Measurements from ENCODE around the gene SLC23A1.
"Not testable (repeated sequence)": the region's sequence is repeated elsewhere in the genome, so short reads cannot be mapped to it uniquely, and the experiment has no call there.

The SLC23A1 gene

DNA sequence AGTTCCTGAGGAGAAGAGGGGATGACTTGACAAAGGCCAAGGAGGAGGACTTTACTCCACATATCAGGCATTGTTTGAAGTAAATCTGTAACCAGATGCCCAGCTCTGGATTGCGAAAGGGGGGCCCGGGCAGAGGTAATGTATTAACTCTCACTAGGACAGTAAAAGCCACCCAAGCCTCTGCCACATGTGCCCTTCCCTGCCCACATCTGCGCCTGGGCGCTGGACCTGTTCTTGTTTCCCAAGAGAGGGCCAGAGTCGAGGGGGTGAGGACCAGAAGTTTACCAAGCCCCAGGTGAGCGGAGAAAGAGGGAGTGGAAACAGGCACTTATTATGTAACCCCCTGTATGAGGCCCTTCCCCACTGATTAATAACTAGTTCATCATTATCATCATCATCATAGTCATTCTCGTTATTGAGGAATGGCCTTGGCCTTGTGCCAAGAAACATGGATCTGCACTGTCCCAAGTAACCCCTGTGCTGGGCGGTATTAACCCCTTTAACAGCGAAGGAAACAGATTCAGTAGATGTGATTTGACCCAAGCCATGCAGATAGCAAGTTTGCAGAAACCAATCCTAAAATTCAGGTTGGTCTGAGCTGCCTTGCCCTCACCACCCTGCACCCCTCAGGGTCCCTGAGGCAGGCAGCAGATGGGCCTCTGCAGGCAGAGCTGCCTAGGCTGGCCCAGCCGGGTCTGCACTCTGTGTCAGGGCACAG, at the start of gene SLC23A1:
Gene SLC23A1 (minus strand): TSS at position 23 of the 718 bp plus-strand sequence. CDS start 44 bp downstream, outside the sequence.
- DNase-seq, result no peak

- no peak for DNase-seq
Observed at GRCh38 chr5:139431706-139432105, 48.6 kb upstream of the SLC23A1 start.

GRCh38 chr5:139430015-139430414, 46.9 kb upstream of the SLC23A1 start:
- DNase-seq, result no peak

DNA sequence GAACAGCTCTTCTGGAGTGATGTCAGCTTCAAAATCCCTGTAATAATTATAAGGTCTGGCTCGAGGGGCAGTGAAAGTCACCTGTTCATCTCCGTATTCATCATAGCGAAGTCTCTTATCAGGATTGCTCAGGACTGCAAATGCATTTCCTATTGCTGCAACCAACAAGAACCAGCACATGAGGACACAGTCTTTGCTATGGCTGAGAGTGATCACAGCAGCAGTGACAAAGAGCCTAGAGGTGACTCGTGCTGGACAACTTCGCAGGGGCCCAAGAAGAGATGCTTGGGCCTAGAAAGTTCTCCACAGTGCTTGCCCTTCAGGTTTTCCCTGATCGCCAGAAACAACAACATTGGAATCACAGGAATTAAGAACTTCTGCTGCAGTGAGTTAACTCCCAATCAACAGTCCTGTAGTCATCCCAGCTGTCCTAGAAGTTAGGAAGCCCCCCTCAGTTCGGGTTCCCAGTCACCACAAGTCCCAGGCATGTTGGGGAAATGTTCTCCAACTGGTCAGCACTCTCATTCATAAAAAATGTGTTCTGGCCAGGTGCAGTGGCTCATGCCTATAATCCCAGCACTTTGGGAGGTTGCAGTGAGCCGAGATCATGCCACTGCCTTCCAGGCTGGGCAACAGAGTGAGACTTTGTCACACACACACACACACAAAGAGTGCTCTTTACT, 43.2 kb upstream of the SLC23A1 start:
- DNase-seq, result no peak

DNA sequence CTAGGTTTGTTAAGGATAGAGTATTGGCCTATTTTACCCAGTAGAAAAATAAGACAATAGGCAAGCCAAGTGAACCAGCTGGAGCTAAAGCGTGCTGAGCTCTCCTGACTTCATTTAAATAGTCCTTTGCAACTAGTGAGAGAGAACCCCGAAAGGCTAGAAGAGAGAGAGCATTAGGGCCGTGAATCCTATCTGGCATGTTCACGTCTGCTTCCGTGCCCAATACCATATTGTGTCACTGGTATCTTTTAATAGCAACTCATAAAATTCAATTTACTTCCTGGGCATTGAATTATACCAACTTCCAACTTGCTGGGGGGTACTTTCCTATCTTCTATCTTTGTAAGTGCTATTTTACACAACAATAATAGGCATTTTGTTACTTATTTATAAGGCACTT, 42.4 kb upstream of the SLC23A1 start:
- DNase-seq, result no peak

GRCh38 chr5:139422307-139422893, 39.3 kb upstream of the SLC23A1 start:
- DNase-seq, result peak; percentile 51 to 71

DNA sequence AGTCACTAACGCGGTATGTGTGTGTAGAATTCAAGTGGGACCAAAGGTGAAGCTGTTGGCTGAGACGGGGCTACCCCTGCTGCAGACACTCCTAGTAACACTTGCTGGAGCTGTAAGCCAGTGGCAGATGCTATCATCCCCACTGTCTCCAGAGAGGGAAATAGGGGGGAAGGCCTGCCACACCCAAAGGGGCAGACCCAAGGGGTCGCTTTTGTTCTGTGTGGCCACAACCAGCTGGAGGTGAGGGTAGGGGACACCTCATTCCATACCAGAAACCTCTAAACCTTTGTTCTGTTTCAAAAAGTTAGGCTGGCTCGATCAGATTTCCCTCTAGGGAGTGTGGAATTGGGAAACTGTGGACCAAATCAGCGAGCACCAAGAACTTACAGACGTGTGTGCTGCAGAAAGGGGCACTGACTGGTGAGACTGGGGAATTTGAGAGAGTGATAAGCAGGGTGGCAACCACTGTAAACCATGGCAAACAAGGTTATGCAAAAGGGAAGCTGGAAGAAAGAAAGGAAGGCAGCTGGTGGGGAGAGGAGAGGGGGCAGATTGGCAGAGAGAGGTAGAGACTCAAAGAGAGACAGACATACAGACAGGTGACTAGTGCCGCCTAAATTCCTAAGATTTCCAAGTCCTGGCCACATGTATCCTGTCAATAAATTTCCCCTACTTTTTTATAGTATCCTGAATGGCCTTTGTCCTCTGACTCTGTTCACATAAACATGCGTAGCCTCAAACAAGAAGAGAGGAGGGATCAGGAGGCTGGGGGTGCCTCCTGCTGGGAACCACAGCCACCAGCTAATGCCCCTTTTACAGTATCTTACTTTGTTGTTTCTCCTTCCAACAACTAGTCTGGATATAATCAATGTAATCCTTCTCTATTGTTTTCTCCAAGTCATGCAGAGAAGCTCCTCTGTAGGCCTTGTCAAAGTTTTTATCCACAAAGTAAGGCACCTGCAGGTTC, 36.4 kb upstream of the SLC23A1 start:
- no peak for DNase-seq

GRCh38 chr5:139418793-139419192, 35.7 kb upstream of the SLC23A1 start:
- DNase-seq, result no peak

DNA sequence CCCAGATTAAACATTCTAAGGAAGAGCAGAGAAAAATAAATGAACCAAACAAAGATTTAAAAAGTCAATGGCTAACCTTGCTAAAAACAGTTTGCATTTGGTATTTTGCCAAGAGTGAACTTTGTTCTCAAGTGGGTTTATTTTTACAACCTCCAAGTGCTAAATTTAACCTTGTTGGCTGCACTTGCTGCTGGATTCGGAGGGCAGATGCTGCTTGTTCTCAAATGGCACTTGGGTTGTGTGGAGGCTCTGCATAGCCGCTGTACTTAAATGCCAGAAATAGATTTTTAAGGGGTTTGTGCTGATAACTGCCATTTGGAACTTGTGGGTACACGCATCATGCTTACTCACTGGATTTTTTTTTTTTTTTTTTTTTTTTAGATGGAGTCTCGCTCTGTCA, 34.1 kb upstream of the SLC23A1 start:
- peak; percentile 50 to 84 for DNase-seq

GRCh38 chr5:139416651-139417050, 33.6 kb upstream of the SLC23A1 start:
- DNase-seq, result peak in 1 of 2 experiments; percentile 28

DNA sequence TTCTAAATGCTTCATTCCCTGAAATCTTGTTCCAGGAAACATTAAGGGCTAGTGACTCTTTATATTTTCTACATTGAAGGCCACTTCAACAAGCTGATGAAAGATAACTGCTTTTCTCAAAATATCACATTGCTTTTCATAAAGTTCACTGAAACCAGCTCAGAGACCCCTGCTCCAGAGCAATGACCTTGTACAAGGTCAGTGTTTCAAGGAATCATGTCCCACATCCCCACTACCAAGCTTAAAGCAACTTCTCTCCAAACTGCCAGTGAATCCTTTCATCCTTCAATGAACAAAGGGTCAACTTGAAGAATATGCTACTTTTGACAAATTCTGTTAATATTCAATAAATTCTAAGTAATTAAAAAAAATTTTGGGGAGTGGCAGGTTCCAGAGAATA, 32.8 kb upstream of the SLC23A1 start:
- no peak for DNase-seq

- DNase-seq, result peak in 1 of 2 experiments; percentile 88
Observed at GRCh38 chr5:139415221-139415861, 32.2 kb upstream of the SLC23A1 start.

- no peak for DNase-seq
Observed at GRCh38 chr5:139414581-139415130, 31.6 kb upstream of the SLC23A1 start.

DNA sequence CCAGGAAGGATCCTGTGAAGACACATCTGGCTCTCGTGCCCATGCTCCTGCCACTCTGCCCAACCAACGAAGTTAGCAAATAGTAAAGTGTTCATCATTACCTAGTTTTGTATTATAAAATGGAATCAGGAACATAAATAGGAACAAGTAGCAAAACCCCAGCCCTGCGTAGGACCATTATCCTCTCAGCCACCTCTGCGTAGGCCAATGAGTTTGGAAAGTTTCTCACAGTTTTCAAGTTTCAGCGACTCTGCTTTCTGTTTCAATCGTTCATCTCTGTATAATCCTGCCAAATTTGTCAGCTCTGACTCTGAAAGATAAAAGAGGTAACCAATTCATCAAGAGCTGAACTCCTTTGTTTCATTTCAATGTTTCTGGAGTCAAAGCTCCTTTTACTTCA, 30.9 kb upstream of the SLC23A1 start:
- no peak for DNase-seq

GRCh38 chr5:139413153-139413552, 30.1 kb upstream of the SLC23A1 start:
- DNase-seq, result peak in 1 of 2 experiments; percentile 20

GRCh38 chr5:139410993-139411828, 28.1 kb upstream of the SLC23A1 start:
- no peak for DNase-seq

- DNase-seq, result no peak
Observed at GRCh38 chr5:139410121-139410992, 27.3 kb upstream of the SLC23A1 start.

GRCh38 chr5:139409116-139409515, 26.0 kb upstream of the SLC23A1 start:
- DNase-seq, result not testable (repeated sequence)

- DNase-seq, result no peak
Observed at GRCh38 chr5:139408191-139408590, 25.1 kb upstream of the SLC23A1 start.

GRCh38 chr5:139407517-139407916, 24.4 kb upstream of the SLC23A1 start:
- no peak for DNase-seq

All from NCI-H446 (cell line).